ENCODE results near the gene SAMD1.

GRCh38 chr19:14089662-14090508 is 666 bp downstream of the SAMD1 start:
- TF ChIP-seq, protein P1, sequence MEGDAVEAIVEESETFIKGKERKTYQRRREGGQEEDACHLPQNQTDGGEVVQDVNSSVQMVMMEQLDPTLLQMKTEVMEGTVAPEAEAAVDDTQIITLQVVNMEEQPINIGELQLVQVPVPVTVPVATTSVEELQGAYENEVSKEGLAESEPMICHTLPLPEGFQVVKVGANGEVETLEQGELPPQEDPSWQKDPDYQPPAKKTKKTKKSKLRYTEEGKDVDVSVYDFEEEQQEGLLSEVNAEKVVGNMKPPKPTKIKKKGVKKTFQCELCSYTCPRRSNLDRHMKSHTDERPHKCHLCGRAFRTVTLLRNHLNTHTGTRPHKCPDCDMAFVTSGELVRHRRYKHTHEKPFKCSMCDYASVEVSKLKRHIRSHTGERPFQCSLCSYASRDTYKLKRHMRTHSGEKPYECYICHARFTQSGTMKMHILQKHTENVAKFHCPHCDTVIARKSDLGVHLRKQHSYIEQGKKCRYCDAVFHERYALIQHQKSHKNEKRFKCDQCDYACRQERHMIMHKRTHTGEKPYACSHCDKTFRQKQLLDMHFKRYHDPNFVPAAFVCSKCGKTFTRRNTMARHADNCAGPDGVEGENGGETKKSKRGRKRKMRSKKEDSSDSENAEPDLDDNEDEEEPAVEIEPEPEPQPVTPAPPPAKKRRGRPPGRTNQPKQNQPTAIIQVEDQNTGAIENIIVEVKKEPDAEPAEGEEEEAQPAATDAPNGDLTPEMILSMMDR (IDR thresholded peaks at IDR 0.05): peak; percentile 46; the same call in 1 of the 2 replicates
- TF ChIP-seq ZFX (IDR thresholded peaks at IDR 0.05; ENCODE audit: borderline replicate concordance): no peak
